Activated naive CD4-positive, alpha-beta T cell treated with anti-CD3 and anti-CD28 coated beads for 36 hours (primary cell): ENCODE measurements around the gene MNT. TPM values are rescaled to one million over a fixed set of nuclear protein-coding genes. Genes with fewer than 3 reads are reported as not detected.

Experiments
- CTCF ChIA-PET: fragments of 350-600 bp; sonication (Branson Sonifier 250); formaldehyde crosslinking; loops from one replicate; lab custom pipeline; 2021; ENCODE audit warnings: antibody characterized with exemption; lab: Charles Lee
- DNase-seq: peaks from one replicate; pipeline ENCODE4 v3.0.0-alpha.2; 2020
- H3K27ac Mint-ChIP-seq: one replicate; pipeline ENCODE4 v1.8.0; 2021; ENCODE audit warnings: mild to moderate bottlenecking, mixed read lengths
- H3K27me3 Mint-ChIP-seq: one replicate; pipeline ENCODE4 v1.8.0; 2021; ENCODE audit warnings: low read depth, mixed read lengths
- H3K36me3 Mint-ChIP-seq: one replicate; pipeline ENCODE4 v1.8.0; 2021; ENCODE audit warnings: low read depth, mixed read lengths
- H3K4me1 Mint-ChIP-seq: one replicate; pipeline ENCODE4 v1.8.0; 2021; ENCODE audit warnings: low read depth, mixed read lengths
- H3K4me3 Mint-ChIP-seq: one replicate; pipeline ENCODE4 v1.8.0; 2021; ENCODE audit warnings: mild to moderate bottlenecking, moderate library complexity, mixed read lengths
- H3K9me3 Mint-ChIP-seq: one replicate; pipeline ENCODE4 v1.8.0; 2021; ENCODE audit warnings: mixed read lengths
- intact Hi-C: fragments of 100-400 bp; cut with micrococcal nuclease; formaldehyde crosslinking; loops from one replicate; pipeline ENCODE4 v1.15.1; 2023
- total RNA-seq, 2 experiments: library from RNA; stranded (reverse); gene quantifications; one replicate each; pipeline ENCODE4 v1.2.3, GENCODE V29; 2021

MNT gene
- total RNA-seq, 2 experiments from 2014 or later, result 13.1 to 17.0 TPM

DNA sequence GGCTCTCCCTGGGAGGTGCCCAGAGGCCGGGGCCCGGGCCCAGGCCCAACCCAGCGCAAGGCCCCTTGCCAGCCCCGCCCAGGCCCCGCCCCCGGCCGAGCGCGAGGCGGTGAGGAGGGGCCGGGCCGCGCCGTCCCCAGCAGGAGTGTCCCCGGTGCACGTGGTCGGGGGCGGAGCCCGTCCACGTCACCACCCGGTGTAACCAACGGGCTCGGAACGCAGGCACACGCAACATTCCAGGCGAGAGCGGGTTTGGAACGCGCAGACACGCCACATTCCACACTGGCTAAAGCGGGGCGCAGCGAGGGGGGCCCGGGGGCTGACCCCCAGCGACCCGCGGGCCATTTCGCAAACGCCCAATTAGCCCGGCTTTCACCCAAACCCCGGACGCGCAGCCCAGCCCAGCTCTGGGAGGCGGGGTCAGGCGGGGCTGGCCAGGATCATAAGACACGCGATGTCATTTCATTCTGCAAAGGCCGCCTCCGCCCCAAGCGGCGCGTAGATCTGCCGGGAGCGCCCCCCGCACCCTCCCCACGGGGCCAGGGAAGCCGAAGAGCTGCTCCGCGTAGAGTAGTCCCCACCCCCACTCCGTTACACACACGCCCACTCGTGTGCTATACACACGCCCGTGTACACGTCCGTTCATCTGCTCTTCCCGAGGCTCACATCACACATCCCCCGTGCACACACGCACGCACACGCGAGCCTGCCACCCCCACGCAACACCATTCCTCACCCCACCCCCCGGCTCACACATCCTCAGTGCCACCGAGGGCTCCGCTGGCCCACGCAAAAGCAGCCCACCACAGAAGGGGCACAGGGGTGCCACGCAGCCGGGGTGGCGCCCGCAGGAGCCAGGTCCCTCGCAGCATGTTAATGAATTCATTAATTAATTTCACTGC lies 1.0 kb downstream of the MNT start:
- intact Hi-C loops, result loop anchor here (1.0 to 10.0 kb wide), 7 partner anchors 63 to 1745 kb away; partner anchors contain the start of genes CYB5D2, SGSM2, SMG6 and SRR
- H3K4me1 Mint-ChIP-seq, result peaks cover 43% of the 10 kb centered on the region
- no peaks in the 10 kb centered on the region for H3K9me3 Mint-ChIP-seq
- peak overlapping the region; percentile 98 for H3K4me3 Mint-ChIP-seq
- H3K27ac Mint-ChIP-seq, result peak overlapping the region; percentile 96
- peak; percentile 92 for DNase-seq
- no peaks in the 10 kb centered on the region for H3K27me3 Mint-ChIP-seq
- no peaks in the 10 kb centered on the region for H3K36me3 Mint-ChIP-seq
- CTCF ChIA-PET, result interaction anchor here (0.8 to 1.2 kb wide), 3 partner anchors 8 to 64 kb away, joined by 3 to 5 read pairs (median 3); partner anchors contain the start of gene TSR1

DNA sequence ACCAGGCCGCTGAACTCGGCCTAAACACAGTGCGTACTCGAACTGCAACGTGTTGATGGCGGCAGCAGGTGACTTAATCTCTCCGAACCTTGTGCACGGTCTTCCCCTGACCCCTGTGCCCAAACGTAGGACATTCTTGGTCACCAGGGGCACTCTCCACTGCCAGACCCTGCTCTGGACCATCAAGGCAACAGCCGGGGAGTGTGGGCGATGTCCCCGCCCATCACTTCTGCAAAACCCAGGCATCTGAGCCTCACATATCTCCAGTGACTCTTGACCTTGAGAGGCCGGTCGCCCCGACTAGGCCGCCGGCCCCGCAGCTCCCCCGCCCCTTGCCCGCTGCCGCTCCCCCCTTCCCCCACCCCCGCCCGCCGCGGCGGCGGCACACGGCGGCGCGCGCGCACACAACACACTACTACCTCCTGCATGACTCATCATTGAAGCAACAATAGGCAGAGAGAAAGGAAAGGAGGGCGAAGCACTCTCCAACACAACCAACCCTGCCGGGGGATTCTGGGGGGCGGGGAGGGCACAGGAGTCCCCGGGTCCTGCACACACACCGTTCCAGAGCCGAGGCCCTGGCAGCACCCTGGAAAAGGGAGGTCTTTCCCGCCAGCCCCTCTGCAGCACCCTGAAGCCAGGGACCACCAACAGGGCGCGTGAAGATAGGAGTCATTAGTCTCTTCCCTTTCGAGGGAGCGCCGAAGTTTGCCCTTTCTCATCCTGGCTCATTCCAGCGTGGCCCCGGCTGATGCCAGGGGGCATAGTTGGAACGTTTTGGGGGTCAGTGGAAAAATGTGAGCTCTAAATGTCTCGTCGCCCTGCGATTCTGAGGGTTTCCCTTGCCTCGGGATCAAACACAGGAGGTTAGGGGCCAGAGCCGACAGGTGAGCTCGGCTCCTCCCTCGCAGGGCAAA lies 1.9 kb downstream of the MNT start:
- peak overlapping the region; percentile 96 for H3K27ac Mint-ChIP-seq
- H3K36me3 Mint-ChIP-seq, result no peaks in the 10 kb centered on the region
- H3K4me1 Mint-ChIP-seq, result peaks cover 48% of the 10 kb centered on the region
- H3K4me3 Mint-ChIP-seq, result peak overlapping the region; percentile 98
- no peaks in the 10 kb centered on the region for H3K9me3 Mint-ChIP-seq
- intact Hi-C loops, result loop anchor here (10.0 kb wide), 1 partner anchor 1746 kb away; the partner anchor contains the start of genes CYB5D2 and ZZEF1
- DNase-seq, result peak; percentile 75
- CTCF ChIA-PET, result interaction anchor here (0.7 to 1.2 kb wide), 4 partner anchors 8 to 63 kb away, joined by 3 to 5 read pairs (median 3); partner anchors contain the start of gene TSR1
- no peaks in the 10 kb centered on the region for H3K27me3 Mint-ChIP-seq

DNA sequence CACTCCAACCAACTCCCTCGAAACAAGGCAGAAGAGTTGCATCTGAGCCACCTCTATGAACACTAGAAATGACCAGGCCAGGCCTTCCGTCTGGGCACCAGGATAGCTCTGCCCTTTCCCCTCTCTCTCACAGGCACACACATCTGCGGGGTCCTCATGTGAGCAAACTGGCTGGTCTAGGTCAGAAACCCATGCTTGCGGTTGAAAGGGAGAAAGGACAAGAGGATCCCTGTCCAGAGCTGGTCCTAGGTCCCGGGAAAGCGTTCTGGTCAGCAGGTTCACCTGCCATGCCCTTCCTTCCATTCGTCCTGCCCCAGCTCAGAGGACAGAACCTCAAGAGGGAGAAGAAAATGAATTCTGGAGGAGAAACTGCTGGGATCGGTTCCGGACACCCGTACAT lies 2.7 kb downstream of the MNT start:
- DNase-seq, result no peak
- Mint-ChIP-seq H3K36me3 (no peaks in the 10 kb centered on the region), H3K27me3 (no peaks in the 10 kb centered on the region), H3K4me3 (peak overlapping the region; percentile 30), H3K27ac (peak overlapping the region; percentile 76), H3K4me1 (peaks cover 46% of the 10 kb centered on the region), H3K9me3 (no peaks in the 10 kb centered on the region)
- intact Hi-C loops, result loop anchor here (10.0 kb wide), 1 partner anchor 1747 kb away; the partner anchor contains the start of genes CYB5D2 and ZZEF1
- CTCF ChIA-PET, result interaction anchor here (0.6 to 0.7 kb wide), 2 partner anchors 16 to 95 kb away, joined by 3 to 4 read pairs; partner anchors contain the start of gene SMG6

DNA sequence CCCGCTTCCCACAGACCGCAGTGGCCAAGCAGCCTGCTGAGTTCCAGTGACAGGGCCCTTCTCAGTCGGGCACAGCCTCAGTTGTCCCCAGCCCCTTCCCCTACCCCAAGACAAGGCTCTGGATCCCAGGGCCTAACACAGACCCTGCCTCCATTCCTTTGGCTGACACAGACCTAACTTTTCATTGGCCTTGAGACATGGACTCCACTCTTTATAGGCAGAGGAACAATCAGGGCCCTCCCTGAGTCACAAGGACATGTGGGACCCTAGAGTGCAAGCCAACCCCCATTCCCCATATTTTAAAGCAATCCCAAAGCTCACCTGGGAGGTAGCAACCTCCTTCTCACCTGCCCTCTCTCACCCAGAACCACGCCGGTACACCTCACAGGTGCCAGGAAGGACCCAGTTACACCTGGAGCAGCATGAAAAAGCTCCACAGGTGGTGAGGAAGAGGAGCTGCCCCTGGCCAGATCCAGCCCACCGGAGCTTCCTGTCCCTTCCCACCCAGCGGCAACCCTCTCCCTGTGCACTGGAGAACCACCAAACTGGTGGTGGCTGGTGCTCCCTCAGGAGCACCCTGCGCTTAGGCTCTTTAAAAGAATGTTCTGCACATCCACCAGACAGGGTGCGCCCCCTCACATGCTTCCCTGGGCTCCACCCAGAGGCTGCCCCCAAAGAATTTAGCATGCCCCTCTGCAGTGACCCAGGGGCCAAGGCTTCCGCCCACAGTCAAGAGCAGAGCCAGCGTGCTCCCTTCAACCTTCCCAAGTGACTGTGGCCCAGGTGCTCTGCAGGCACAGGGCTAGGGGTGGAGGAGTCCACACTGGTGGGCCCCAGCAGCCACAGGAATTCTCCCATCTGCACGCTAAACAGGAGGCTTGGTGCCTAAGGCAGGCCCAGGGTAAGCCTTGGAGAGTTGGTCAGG lies 3.4 kb downstream of the MNT start:
- H3K27ac Mint-ChIP-seq, result peak overlapping the region; percentile 76
- intact Hi-C loops, result loop anchor here (10.0 kb wide), 1 partner anchor 1747 kb away; the partner anchor contains the start of genes CYB5D2 and ZZEF1
- H3K27me3 Mint-ChIP-seq, result no peaks in the 10 kb centered on the region
- DNase-seq, result no peak
- H3K4me3 Mint-ChIP-seq, result peak overlapping the region; percentile 62
- H3K9me3 Mint-ChIP-seq, result no peaks in the 10 kb centered on the region
- CTCF ChIA-PET, result interaction anchor here (0.6 kb wide), 1 partner anchor 94 kb away, joined by 4 read pairs; the partner anchor contains the start of gene SMG6
- H3K4me1 Mint-ChIP-seq, result peaks cover 46% of the 10 kb centered on the region
- no peaks in the 10 kb centered on the region for H3K36me3 Mint-ChIP-seq

DNA sequence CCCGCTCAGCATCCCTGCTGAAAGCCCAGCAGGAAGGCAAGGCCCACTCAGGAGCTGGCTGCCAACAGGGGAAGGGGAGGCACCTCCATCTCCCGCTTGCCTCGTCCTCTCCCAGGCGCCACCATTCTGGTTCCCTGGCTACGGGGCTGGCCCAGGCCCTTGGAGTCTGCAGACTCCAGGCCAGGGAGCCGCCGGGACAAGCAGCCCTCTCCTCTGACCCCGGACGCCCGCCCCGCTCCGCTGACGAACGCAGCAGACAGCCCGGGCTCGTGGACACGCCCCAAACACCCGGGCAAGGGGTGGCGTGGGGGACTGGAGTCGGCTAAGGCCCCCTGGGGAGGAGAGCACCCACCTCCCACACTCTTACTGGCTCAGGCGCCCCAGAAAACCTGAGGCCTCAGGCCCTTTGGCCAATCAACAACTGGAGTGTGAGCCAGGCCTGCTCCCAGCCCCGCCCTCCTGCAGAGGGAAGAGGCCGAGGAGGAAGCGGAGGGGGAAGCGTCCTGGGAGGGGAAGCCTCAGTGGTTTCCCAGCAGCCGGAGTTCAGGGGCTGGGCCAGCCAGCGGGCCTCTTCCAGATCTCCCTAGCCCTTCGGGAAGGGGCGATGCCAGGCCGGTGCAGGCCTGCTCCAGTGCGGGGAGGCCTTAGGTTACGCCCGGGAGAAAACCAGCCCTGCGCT lies 4.2 kb downstream of the MNT start:
- Mint-ChIP-seq H3K4me3 (peak overlapping the region; percentile 62), H3K27me3 (no peaks in the 10 kb centered on the region), H3K9me3 (no peaks in the 10 kb centered on the region), H3K4me1 (peaks cover 47% of the 10 kb centered on the region), H3K27ac (peak overlapping the region; percentile 76), H3K36me3 (peaks cover 3% of the 10 kb centered on the region)
- intact Hi-C loops, result loop anchor here (10.0 kb wide), 1 partner anchor 1748 kb away; the partner anchor contains the start of genes CYB5D2 and ZZEF1
- peak; percentile 79 for DNase-seq
- CTCF ChIA-PET, result no interaction called here

DNA sequence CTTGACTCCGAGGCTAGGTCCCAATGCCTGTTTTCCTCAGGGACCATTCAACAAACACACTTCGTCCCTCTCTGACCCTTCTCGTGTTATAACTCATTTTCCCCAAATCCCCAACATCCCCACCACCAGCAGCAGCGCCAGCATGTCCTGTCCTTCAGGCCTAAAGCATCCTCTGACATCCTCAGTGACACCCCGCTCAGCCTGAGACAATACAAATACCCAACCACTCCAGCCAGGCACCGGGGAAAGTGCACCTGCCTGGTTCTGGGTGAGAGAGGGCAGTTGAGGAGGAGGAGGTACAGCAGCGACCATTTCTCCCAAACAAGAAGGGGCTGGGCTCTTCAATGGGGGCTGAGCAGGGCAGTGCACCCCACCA lies 4.7 kb downstream of the MNT start:
- no peaks in the 10 kb centered on the region for H3K27me3 Mint-ChIP-seq
- peaks cover 3% of the 10 kb centered on the region for H3K36me3 Mint-ChIP-seq
- peaks cover 50% of the 10 kb centered on the region for H3K4me1 Mint-ChIP-seq
- DNase-seq, result no peak
- intact Hi-C loops, result loop anchor here (10.0 kb wide), 1 partner anchor 1749 kb away; the partner anchor contains the start of genes CYB5D2 and ZZEF1
- peak overlapping the region; percentile 62 for H3K4me3 Mint-ChIP-seq
- CTCF ChIA-PET, result no interaction called here
- peak overlapping the region; percentile 63 for H3K27ac Mint-ChIP-seq
- no peaks in the 10 kb centered on the region for H3K9me3 Mint-ChIP-seq

DNA sequence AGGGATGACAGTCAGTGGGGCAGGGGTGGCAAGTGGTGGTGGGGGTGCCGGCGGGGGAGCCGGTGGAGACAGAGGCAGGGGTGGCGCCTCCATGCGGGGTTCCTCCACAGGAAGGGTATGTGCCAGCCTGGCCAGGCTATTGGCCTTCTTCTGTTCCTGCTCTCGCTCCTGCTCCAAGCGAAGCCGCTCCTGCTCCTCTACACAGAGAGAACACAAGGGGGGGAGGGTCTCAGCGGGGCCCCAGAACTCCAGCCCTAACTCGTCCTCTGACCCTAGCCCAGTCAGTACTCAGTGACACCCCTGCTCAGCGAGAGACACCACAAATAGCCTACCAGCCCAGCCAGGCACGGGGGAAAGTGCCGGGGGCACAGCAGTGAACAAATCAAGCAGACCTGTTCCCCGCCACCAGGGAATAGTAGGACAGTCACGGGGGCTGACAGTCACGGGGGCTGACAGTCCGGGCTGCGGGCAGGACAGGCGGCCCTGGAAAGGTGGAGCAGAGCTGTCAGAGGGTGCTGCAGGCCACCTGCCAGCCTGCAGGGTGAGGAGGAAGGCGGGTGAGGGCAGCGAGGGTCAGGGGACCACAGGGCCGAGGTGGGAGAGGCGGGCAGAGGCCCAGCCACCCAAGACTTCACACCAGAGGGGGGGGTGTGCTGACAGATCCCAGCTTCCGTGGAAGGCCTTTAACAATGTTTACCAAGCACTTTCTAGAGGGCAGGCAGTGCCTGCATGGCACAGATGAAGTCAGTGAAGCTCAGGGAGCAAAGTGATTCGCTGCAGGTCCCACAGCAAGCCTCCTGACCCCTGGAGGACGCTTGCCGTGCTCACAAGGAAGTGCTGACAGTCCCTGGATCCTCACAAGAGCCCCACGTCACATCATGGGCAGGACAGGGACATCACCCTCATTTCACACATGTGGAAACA lies 5.3 kb downstream of the MNT start:
- Mint-ChIP-seq H3K27me3 (no peaks in the 10 kb centered on the region), H3K9me3 (no peaks in the 10 kb centered on the region), H3K4me3 (peak overlapping the region; percentile 62), H3K36me3 (peaks cover 3% of the 10 kb centered on the region), H3K4me1 (peaks cover 57% of the 10 kb centered on the region), H3K27ac (peak overlapping the region; percentile 63)
- DNase-seq, result no peak
- CTCF ChIA-PET, result no interaction called here
- intact Hi-C loops, result loop anchor here (10.0 kb wide), 1 partner anchor 1749 kb away; the partner anchor contains the start of genes CYB5D2 and ZZEF1

DNA sequence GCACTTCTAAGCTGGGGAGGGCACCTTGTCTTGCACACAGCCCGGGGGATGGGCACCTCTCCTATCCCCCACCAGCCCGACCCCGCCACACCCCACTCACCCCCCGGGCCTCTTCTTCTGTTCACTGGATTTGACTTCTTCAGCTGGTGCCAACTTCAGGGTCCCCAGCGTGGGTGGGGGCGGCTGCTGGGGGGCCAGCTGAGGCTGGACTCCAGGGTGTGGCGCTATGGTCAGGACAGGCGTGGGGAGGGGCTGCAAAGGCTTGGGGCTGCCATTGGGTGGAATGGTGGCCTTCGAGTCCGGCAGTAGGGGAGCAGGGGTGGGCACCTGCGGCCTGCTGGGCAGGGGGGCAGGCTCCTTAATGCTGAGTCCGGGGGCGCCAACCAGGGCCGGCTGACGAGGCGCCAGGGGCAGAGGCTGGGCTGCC lies 6.1 kb downstream of the MNT start:
- intact Hi-C loops, result loop anchor here (10.0 kb wide), 1 partner anchor 1750 kb away; the partner anchor contains the start of genes CYB5D2 and ZZEF1

DNA sequence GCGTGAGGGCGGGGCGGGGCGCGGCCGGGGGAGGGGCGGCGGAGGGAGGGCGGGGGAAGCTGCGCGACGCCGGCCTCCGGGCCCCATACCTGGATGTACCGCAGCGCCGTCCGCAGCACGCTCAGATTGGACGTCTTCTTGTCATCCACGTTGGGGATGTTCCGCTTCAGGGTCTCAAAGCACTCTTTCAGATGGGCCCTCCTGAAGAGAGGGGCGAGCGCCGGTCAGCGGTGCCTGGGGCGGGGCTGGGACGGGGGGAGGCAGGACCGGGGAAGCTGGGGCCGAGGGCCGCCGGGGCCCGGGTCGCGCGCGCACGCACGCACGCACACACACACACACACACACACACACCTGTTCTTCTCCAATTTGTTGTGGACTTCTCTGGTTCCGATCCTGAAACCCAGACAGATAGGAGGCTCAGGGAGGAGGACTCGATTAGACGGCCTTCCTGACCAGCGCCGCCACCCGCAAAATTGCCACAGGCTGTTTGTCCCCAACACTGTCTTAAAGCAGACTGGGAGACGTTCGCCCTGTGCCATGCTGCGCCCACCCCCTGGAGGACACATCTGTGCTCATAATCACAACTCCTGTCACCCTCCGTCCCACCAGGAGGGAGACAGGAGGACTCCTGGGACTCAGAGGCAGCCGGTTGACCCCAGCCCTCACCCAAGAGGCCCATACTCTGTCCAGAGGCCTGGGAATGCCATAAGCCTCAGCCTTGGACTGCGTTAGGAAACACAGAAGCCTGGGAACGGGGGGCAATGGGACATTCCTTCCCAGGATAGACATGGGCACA lies 6.7 kb downstream of the MNT start:
- Mint-ChIP-seq H3K27ac (peak overlapping the region; percentile 84), H3K4me3 (peak overlapping the region; percentile 78), H3K36me3 (peaks cover 3% of the 10 kb centered on the region), H3K4me1 (peaks cover 63% of the 10 kb centered on the region), H3K27me3 (no peaks in the 10 kb centered on the region), H3K9me3 (no peaks in the 10 kb centered on the region)
- CTCF ChIA-PET, result no interaction called here
- intact Hi-C loops, result loop anchor here (2.0 to 10.0 kb wide), 4 partner anchors 91 to 1751 kb away; partner anchors contain the start of genes CLUH, CYB5D2, SMG6 and SRR
- no peak for DNase-seq

More for the DNA sequence above, 6.1 kb downstream of the MNT start:
- H3K9me3 Mint-ChIP-seq, result no peaks in the 10 kb centered on the region
- H3K27me3 Mint-ChIP-seq, result no peaks in the 10 kb centered on the region
- peak overlapping the region; percentile 78 for H3K4me3 Mint-ChIP-seq
- DNase-seq, result no peak
- CTCF ChIA-PET, result no interaction called here
- H3K4me1 Mint-ChIP-seq, result peaks cover 63% of the 10 kb centered on the region
- H3K36me3 Mint-ChIP-seq, result peaks cover 3% of the 10 kb centered on the region
- H3K27ac Mint-ChIP-seq, result no peak overlapping the region
